Measurements from ENCODE around the gene IL31.
"Not testable (repeated sequence)": the region's sequence is repeated elsewhere in the genome, so short reads cannot be mapped to it uniquely, and the experiment has no call there.

Gene IL31

GRCh38 chr12:122174155-122174845 is at the start of gene IL31:
IL31 (minus strand) TSS chr12:122174221; CDS start chr12:122174172, 49 bp downstream.
- no peak for DNase-seq (ENCODE audit: low read depth in 3 of 3, low spot score in 1 of 3)

- DNase-seq (ENCODE audit: low read depth in 3 of 3, low spot score in 1 of 3) = no peak
These were observed 42.4 kb upstream of the IL31 start for GRCh38 chr12:122216445-122216844.

DNA sequence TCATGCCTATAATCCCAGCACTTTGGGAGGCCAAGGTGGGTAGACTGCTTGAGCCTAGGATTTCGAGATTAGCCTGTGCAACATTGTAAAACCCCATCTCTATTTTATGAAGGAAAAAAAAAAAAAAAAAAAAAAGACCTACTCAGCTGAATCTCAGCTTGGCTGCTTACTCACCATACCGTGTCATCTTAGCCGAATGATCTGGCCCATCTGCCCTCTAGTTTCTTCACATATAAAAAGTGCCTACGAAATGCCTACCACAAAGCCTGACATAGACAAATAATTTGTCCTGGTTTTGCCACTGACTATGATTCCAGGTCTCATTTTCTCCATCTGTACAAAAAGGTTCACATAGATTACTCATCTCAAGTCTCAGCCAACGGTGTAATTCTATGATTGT is 41.8 kb upstream of the IL31 start:
- no peak for DNase-seq (ENCODE audit: low read depth in 3 of 3, low spot score in 1 of 3)

GRCh38 chr12:122208073-122208820 is 34.2 kb upstream of the IL31 start:
- DNase-seq (ENCODE audit: low read depth in 3 of 3, low spot score in 1 of 3) = no peak

GRCh38 chr12:122207391-122207790 is 33.4 kb upstream of the IL31 start:
- DNase-seq (ENCODE audit: low read depth in 3 of 3, low spot score in 1 of 3) = no peak

DNA sequence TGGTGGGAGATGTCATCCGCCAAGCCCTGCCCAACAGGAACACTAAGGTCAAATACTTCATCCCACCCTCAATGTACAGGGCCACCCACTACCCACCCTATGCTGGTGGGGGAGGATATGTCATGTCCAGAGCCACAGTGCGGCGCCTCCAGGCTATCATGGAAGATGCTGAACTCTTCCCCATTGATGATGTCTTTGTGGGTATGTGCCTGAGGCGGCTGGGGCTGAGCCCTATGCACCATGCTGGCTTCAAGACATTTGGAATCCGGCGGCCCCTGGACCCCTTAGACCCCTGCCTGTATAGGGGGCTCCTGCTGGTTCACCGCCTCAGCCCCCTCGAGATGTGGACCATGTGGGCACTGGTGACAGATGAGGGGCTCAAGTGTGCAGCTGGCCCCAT is 33.0 kb upstream of the IL31 start:
- DNase-seq (ENCODE audit: low read depth in 3 of 3, low spot score in 1 of 3) = no peak

DNA sequence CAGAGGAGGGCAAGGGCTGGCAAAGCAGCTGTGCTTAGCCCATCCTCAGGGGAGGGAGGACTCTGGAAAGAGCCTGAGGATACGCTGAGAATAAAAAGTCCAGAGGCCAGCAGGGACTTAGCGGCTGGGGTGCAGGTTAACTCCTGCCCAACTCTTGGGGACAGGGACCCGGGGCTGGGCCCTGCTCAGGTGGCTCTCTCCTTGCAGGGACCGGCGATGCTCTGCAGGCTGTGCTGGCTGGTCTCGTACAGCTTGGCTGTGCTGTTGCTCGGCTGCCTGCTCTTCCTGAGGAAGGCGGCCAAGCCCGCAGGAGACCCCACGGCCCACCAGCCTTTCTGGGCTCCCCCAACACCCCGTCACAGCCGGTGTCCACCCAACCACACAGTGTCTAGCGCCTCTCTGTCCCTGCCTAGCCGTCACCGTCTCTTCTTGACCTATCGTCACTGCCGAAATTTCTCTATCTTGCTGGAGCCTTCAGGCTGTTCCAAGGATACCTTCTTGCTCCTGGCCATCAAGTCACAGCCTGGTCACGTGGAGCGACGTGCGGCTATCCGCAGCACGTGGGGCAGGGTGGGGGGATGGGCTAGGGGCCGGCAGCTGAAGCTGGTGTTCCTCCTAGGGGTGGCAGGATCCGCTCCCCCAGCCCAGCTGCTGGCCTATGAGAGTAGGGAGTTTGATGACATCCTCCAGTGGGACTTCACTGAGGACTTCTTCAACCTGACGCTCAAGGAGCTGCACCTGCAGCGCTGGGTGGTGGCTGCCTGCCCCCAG is 32.3 kb upstream of the IL31 start:
- DNase-seq (ENCODE audit: low read depth in 3 of 3, low spot score in 1 of 3) = no peak

DNA sequence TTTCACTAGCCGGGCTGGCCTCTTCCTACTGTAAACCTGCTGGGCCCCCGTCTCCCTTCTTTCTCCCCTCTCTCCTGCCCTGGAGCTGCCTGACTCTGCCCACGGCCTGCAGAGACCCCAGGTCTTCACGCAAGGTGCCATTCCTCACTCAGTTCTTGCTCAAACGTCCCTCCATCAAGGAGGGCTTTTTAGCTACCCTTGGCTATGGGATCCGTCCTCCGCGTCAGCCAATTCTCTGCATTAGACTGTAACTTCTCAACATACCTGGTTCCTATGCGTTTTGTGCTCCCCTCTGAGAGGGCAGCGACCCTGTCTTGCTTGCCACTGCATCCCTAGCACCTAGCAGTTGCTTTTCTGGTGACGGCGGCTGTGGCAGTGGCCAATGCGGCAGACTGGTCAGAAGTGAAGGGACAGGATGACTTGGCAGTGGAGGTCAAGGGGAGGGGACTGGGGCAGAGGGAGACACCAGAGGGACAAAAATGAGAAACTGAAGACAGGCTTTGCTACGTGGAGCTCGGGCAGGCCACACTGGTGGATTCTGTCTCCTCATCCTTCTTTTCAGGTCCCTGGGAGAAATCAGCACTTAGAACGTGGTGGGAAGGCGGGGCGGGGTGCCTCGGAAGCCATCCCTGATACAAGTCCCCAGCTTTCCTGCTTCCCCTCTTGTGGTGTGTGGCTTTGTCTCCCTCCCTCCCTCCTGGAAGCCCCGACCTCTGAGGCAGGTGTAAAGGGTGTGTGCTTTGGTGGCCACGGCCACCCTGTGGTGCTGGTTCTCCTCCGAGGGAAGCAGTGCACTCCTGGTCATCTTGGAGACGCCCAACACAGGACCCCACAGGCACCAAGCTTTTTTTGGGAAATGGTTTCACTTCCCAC is 31.3 kb upstream of the IL31 start:
- no peak for DNase-seq (ENCODE audit: low read depth in 3 of 3, low spot score in 1 of 3)

GRCh38 chr12:122204167-122205052 is 30.4 kb upstream of the IL31 start:
- DNase-seq (ENCODE audit: low read depth in 3 of 3, low spot score in 1 of 3) = no peak

- DNase-seq (ENCODE audit: low read depth in 3 of 3, low spot score in 1 of 3) = peak; percentile 36 to 52 (median 39)
These were observed 29.5 kb upstream of the IL31 start, which contains the start of gene B3GNT4 for GRCh38 chr12:122203301-122204166. B3GNT4 (plus strand) TSS chr12:122203709; CDS start chr12:122204619, 910 bp downstream.

DNA sequence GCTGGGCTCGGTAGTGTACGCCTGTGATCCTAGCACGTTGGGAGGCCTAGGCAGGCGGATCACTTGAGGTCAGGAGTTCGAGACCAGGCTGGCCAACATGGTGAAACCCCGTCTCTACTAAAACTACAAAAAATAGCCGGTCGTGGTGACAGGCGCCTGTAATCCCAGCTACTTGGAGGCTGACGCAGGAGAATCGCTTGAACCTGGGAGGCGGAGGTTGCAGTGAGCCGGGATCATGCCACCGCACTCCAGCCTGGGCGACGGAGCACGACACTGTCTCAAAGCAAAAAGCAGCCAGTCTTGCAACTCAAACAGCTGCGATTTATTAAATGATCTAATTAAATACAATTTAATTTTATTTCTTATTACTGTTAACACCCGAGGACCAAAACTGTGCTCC is 28.8 kb upstream of the IL31 start:
- not testable (repeated sequence) for DNase-seq (ENCODE audit: low read depth in 3 of 3, low spot score in 1 of 3)

- DNase-seq (ENCODE audit: low read depth in 3 of 3, low spot score in 1 of 3) = no peak
These were observed 28.0 kb upstream of the IL31 start for GRCh38 chr12:122202017-122202416.

- no peak for DNase-seq (ENCODE audit: low read depth in 3 of 3, low spot score in 1 of 3)
These were observed 27.4 kb upstream of the IL31 start for GRCh38 chr12:122201381-122201780.

DNA sequence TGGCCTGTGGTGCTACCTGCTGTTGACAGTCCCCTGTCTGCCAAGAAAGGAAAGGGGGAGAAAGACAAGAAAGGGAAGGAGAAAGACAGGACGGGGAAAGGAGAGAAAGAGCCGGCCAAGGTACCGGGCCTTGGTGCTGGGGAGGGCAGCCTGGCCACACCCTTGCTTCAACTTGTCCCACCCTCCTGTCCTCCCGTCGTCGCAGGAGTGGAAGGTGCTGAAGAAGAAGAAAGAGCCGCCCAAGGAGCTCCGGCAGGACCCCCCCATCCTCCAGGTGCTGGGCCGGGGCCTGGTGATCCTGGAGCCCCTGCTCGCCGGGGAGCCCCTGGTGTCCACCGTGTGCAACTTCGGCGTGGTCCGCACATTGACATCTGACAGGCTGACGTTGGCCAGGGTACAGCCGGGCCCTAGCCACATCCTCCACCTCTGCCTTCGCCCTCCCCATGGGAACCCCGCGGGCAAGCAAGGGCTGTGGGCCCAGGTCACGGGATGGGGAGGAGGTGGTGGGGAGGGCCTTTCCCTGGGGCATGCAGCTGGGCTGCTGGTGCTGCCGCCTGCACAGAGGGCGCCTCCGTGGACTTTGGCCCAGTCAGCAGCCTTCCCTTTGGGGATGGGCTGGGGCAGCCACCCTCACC is 26.6 kb upstream of the IL31 start:
- no peak for DNase-seq (ENCODE audit: low read depth in 3 of 3, low spot score in 1 of 3)

DNA sequence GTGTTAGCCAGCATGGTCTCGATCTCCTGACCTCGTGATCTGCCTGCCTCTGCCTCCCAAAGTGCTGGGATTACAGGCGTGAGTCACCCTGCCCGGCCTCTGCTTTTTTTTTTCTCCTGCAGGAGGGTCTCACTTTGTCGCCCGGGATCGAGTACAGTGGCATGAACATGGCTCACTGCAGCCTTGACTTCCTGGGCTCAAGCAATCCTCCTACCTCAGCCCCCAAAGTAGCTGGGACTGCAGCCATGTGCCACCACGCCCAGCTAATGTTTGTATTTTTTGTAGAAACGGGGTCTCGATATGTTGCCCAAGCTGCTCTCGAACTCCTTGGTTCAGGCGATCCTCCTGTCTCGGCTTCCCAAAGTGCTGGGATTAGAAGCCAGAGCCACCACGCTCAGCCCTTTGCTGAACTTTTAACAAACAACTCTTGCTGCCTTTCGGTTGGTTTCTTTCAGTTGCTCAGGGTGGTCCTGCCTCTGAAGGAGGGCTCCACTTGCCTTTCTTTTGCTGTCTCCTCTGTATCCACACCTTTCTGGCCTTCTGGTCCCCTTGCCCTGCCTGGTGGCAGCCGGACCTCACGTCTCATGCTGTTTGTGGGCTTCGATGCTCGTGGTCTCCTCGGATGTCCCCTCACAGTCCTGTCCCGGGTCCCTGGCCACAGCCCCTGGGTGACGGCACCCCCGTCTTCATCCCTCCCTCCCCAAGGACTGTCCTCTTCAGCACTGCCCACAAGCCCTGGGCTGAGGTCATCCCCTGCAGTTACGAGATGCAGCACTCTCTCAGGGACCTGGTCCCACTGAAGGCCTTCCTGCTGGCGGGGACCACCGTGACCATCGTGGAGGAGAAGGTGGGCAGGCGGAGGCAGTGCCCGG is 25.7 kb upstream of the IL31 start:
- no peak for DNase-seq (ENCODE audit: low read depth in 3 of 3, low spot score in 1 of 3)

- DNase-seq (ENCODE audit: low read depth in 3 of 3, low spot score in 1 of 3) = no peak
These were observed 23.6 kb upstream of the IL31 start for GRCh38 chr12:122197612-122197966.

GRCh38 chr12:122195405-122195804 is 21.4 kb upstream of the IL31 start:
- no peak for DNase-seq (ENCODE audit: low read depth in 3 of 3, low spot score in 1 of 3)

GRCh38 chr12:122194804-122195203 is 20.8 kb upstream of the IL31 start:
- DNase-seq (ENCODE audit: low read depth in 3 of 3, low spot score in 1 of 3) = no peak
